CD4-positive, alpha-beta T cell treated with Interleukin-6 for 4 hours (primary cell): ENCODE data around the gene ZC3H7B.
"Not testable (repeated sequence)": the region's sequence is repeated elsewhere in the genome, so short reads cannot be mapped to it uniquely, and the experiment has no call there.

Experiments used
- DNase-seq: peaks from one replicate; pipeline ENCODE4 v3.0.0-alpha.2; 2020; ENCODE audit warnings: mixed read lengths

Gene ZC3H7B

GRCh38 chr22:41288245-41288946 lies 12.9 kb upstream of the ZC3H7B start:
- DNase-seq = no peak

DNA sequence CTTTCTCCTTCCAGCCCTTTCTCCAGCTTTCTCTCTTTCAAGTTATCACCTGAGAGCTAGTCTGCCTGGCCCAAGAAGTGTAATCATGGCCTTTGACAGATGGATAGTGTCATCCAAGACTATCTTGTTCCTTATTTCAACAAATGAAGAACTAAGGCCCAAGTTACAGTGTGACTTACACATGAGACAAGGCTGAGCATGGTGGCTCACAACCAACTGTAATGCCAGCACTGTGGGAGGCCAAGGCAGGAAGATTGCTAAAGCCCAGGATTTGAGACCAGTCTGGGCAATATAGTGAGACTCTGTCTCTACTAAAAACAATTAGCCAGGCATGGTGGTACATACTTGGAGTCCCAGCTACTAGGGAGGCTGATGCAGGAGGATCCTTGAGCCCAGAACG lies 11.7 kb upstream of the ZC3H7B start:
- no peak for DNase-seq

DNA sequence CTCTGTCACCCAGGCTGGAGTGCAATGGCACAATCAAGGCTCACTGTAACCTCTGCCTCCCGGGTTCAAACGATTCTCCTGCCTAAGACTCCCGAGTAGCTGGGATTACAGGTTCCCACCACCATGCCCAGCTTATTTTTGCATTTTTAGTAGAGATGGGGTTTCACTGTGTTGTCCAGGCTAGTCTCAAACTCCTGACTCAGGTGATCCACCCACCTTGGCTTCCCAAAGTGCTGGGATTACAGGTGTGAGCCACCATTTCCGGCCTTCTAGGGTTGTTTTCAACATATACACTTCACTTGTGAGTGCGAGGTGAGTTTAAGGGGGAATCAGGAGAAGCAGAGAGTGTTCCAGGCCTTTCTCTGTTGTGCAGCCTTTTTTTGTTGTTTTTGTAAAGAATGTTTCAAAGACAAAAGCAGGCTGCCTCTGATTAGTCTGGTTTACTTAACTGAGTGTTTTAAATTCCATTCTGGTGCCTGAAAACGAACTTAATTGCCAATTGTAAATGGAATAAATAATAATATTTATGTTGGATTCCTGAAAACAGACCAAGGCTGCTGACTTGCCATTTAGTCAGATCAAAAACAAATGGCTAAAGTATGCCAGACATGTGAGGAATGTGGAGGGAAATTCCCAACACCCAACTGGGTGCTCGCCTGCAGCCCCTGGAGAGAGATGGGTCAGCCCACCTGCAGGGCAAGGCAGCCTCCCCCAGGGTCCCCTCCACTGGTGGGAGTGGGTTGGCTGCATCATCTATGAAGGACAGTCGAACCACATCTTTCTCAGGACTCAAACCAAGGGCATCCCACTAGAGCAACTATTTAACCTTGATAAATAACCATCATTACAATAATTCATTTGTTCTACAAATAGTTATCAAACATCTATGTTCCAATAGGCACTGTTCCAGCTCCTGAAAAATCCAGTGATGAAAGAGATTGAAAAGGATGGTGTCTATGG lies 10.8 kb upstream of the ZC3H7B start:
- DNase-seq = no peak

DNA sequence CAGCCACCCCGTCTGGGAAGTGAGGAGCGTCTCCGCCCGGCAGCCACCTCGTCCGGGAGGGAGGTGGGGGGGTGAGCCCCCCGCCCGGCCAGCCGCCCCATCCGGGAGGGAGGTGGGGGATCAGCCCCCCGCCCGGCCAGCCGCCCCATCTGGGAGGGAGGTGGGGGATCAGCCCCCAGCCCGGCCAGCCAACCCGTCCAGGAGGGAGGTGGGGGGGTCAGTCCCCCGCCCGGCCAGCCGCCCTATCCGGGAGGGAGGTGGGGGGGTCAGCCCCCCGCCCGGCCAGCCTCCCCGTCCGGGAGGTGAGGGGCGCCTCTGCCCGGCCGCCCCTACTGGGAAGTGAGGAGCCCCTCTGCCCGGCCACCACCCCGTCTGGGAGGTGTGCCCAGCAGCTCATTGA lies 6.5 kb upstream of the ZC3H7B start:
- not testable (repeated sequence) for DNase-seq

DNA sequence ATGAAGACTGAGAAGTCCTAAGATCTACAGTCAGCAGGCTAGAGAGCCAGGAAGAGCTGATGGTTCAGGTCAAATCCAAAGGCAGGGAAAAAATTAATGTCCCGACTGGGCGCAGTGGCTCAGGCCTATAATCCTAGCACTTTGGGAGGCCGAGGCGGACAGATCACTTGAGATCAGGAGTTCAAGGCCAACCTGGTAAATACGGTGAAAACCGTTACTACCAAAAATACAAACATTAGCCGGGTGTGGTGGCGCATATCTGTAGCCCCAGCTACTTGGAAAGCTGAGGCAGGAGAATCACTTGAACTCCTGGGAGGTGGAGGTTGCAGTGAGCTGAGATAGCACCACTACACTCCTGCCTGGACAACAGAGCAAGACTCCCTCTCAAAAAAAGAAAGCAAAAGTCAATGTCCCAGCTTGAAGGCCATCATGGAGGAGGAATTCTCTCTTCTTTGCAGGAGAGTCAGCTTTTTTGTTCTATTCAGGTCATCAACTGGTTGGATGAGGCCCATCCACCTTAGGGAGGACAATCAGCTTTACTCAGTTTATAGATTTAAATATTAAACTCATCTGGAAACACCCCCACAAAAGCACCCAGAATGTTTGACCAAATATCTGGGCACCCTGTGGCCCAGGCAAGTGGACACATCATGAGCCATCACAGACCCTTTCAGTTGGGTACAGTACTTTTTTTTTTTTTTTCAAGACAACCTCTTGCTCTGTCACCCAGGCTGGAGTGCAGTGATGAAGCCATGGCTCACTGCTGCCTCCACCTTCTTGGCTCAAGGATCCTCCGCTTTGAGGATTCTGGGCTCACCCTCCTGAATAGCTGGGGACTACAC lies 4.3 kb upstream of the ZC3H7B start:
- DNase-seq = no peak

- DNase-seq = no peak
Observed at GRCh38 chr22:41300661-41301060, 664 bp upstream of the ZC3H7B start.

- DNase-seq = peak; percentile 27
Observed at GRCh38 chr22:41302021-41302767, 869 bp downstream of the ZC3H7B start.

GRCh38 chr22:41302811-41303210 lies 1.5 kb downstream of the ZC3H7B start:
- DNase-seq = no peak

DNA sequence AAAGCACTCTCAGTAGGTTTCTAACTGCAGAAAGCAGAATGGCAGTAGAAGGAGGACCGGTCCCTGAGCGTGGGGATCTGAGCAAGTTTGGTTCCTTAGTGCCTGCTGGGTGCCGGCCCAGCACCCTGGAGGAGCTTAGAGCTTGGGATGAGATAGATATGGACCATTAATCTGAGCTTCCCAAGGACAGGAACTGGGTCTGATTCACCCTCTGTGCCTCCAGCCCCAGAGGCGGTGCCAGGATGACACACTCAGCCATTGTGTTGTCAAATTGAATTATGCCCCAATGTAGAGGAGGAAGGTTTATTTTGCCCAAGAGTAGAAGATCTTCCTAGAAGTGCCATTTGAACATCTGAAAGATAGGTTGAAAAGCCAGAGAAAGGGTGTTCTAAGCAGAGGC lies 4.3 kb downstream of the ZC3H7B start:
- no peak for DNase-seq

DNA sequence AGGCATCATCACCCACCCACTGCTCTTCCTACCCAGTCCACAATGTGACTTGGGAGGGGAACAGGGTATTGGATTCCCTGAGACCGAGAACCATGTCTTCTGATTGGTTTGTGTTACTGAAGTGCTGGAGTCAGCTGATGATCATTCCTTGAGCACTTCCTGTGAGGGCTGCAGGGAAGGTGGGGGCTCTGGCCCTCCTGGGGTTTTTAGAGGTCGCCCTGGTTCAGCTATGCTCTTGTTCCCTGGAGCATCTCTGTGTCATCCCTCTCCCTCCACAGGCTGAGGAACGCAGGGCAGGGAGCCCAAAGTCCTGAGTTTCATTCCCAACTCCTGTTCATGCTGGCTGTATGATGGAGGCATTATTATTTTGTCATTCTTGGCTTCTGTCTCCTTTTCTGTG lies 6.7 kb downstream of the ZC3H7B start:
- no peak for DNase-seq

- no peak for DNase-seq
Observed at GRCh38 chr22:41308544-41308947, 7.2 kb downstream of the ZC3H7B start.

GRCh38 chr22:41310336-41310735 lies 9.0 kb downstream of the ZC3H7B start:
- DNase-seq = no peak

- DNase-seq = no peak
Observed at GRCh38 chr22:41311487-41311886, 10.2 kb downstream of the ZC3H7B start.

- no peak for DNase-seq
Observed at GRCh38 chr22:41314821-41315220, 13.5 kb downstream of the ZC3H7B start.

DNA sequence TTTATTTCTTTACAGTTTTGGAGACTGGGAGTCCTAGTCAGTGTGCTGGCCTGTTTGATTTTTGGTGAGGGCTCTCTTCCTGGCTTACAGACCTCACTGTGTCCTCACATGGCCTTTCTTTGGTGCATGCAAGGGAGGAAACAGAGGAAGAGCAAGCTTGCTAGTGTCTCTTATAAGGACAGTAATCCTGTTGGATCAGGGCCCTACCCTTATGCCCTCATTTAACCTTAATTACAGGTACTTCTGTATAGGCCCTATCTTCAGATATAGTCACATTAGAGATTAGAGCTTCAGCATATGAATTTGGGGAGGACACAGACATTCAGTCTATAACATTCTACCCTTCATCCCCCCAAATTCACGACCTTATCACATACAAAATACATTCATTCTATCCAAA lies 14.3 kb downstream of the ZC3H7B start:
- DNase-seq = no peak

- DNase-seq = no peak
Observed at GRCh38 chr22:41320416-41321240, 19.3 kb downstream of the ZC3H7B start.

GRCh38 chr22:41324821-41325528 lies 23.6 kb downstream of the ZC3H7B start:
- DNase-seq = no peak

DNA sequence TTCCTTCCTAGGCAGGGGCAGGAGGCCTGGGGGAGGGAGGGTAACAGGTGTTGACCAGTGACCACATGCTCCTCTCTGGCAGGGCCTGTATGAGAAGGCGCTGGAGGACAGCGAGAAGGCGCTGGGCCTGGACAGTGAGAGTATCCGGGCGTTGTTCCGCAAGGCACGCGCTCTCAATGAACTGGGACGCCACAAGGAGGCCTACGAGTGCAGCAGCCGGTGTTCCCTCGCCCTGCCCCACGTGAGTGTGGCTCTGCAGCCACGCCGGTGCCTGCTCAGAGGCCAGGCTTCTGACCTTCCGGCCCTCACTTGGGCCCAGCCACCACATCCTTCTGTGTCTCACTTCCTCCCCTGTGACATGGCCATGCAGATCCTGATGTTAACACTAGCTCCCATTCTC lies 25.8 kb downstream of the ZC3H7B start:
- no peak for DNase-seq

DNA sequence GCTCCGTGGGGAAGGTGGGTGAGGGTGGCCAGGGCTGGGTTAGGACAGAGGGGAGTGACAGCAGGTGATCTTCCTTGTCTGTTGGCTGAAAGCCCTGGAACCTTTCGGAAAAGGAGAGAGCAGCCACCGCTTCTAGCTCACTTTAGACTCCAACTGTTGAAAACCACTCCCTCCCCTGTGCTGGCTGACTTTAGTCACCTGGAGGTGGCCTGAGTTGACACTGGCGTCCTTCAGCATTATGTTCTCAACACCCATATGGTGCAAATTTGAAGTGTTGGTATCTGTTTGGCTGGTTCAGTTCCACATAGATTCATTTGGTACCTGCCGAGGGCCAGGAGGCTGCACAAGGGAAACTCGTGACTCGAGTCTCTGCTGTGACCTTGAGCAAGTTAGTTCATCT lies 28.8 kb downstream of the ZC3H7B start:
- DNase-seq = no peak

GRCh38 chr22:41332217-41332939 lies 31.1 kb downstream of the ZC3H7B start:
- no peak for DNase-seq
